Osteocyte (in vitro differentiated cells): Measurements from ENCODE around the gene DHRS4L2. TPM values are rescaled to one million over a fixed set of nuclear protein-coding genes. Genes with fewer than 3 reads are reported as not detected.
A peak's percentile ranks its signal among the peaks of the same experiment; 100 is the strongest.
"Not testable (repeated sequence)": the region's sequence is repeated elsewhere in the genome, so short reads cannot be mapped to it uniquely, and the experiment has no call there.

Experiments
- DNase-seq: peaks from one replicate; pipeline ENCODE4 v3.0.0; 2021; ENCODE audit warnings: mixed read lengths; ENCODE audit not compliant: unreplicated experiment; ENCODE audit errors: extremely low spot score
- H3K27ac Mint-ChIP-seq: one replicate; pipeline ENCODE4 v1.8.0; 2021; ENCODE audit warnings: mild to moderate bottlenecking, mixed read lengths; ENCODE audit not compliant: unreplicated experiment
- H3K27me3 Mint-ChIP-seq: one replicate; pipeline ENCODE4 v1.8.0; 2021; ENCODE audit warnings: mixed read lengths; ENCODE audit not compliant: unreplicated experiment
- H3K36me3 Mint-ChIP-seq: one replicate; pipeline ENCODE4 v1.8.0; 2021; ENCODE audit warnings: mixed read lengths; ENCODE audit not compliant: unreplicated experiment
- H3K4me1 Mint-ChIP-seq: one replicate; pipeline ENCODE4 v1.8.0; 2021; ENCODE audit warnings: mixed read lengths; ENCODE audit not compliant: unreplicated experiment
- H3K4me3 Mint-ChIP-seq: one replicate; pipeline ENCODE4 v1.8.0; 2021; ENCODE audit warnings: mild to moderate bottlenecking, moderate library complexity, mixed read lengths; ENCODE audit not compliant: unreplicated experiment
- H3K9me3 Mint-ChIP-seq: one replicate; pipeline ENCODE4 v1.8.0; 2021; ENCODE audit warnings: mixed read lengths; ENCODE audit not compliant: unreplicated experiment
- total RNA-seq: library from RNA; stranded (reverse); gene quantifications from 2 replicates; pipeline ENCODE4 v1.2.1, GENCODE V29; 2021
- TF ChIP-seq, protein P1 (sequence below): fragments of 200-600 bp; sonication (generic); IDR thresholded peaks from 2 replicates; pipeline ENCODE4 v1.5.0; 2021; ENCODE audit warnings: antibody characterized with exemption, mild to moderate bottlenecking, moderate library complexity

Gene DHRS4L2
- total RNA-seq, 1 donor from 2014 or later = 17.1 TPM

DNA sequence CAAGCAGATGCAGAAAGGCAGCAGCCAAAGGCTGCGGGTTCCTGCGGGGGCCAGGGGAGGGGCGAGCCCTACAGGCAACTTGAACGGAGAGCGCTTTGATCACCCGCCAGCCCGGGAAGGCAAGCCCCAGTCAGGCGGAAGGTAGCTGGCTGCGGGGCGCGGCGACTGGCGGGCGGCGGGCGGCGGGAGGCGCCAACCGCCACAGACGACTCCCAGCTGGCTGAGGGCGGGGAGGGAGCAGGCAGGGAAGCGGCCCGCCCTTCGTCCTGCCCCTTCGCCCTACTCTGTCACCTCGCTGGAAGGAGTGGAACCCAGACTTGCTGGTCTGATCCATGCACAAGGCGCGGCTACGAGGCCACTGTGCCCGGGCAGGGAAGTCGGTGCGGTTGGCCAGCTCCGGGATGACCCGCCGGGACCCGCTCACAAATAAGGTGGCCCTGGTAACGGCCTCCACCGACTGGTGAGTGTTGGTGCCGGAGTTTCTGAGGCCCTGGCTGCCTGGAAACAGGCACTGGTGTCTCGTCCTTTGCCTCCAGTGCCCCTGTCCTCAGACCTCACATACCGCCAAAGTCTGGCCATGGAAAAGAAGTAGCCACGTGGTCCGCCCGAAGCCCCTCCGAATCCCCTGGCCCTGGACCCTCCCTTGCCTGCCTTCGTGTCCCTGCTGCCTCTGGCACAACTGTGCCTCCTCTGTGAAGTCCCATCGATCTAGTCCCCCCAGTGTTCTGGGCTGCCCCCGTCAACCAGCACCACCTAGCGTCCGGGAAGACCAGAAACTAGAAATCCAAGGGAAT, 47.6 kb downstream of the DHRS4L2 start:
- TF ChIP-seq, protein P1, sequence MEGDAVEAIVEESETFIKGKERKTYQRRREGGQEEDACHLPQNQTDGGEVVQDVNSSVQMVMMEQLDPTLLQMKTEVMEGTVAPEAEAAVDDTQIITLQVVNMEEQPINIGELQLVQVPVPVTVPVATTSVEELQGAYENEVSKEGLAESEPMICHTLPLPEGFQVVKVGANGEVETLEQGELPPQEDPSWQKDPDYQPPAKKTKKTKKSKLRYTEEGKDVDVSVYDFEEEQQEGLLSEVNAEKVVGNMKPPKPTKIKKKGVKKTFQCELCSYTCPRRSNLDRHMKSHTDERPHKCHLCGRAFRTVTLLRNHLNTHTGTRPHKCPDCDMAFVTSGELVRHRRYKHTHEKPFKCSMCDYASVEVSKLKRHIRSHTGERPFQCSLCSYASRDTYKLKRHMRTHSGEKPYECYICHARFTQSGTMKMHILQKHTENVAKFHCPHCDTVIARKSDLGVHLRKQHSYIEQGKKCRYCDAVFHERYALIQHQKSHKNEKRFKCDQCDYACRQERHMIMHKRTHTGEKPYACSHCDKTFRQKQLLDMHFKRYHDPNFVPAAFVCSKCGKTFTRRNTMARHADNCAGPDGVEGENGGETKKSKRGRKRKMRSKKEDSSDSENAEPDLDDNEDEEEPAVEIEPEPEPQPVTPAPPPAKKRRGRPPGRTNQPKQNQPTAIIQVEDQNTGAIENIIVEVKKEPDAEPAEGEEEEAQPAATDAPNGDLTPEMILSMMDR = peak; percentile 83
- H3K27me3 Mint-ChIP-seq = peaks cover 3% of the 10 kb centered on the region
- H3K9me3 Mint-ChIP-seq = peaks cover 3% of the 10 kb centered on the region
- no peak for DNase-seq
- peak overlapping the region; percentile 98 for H3K4me3 Mint-ChIP-seq
- peaks cover 8% of the 10 kb centered on the region for H3K4me1 Mint-ChIP-seq
- peak overlapping the region; percentile 97 for H3K27ac Mint-ChIP-seq
- H3K36me3 Mint-ChIP-seq = no peaks in the 10 kb centered on the region

DNA sequence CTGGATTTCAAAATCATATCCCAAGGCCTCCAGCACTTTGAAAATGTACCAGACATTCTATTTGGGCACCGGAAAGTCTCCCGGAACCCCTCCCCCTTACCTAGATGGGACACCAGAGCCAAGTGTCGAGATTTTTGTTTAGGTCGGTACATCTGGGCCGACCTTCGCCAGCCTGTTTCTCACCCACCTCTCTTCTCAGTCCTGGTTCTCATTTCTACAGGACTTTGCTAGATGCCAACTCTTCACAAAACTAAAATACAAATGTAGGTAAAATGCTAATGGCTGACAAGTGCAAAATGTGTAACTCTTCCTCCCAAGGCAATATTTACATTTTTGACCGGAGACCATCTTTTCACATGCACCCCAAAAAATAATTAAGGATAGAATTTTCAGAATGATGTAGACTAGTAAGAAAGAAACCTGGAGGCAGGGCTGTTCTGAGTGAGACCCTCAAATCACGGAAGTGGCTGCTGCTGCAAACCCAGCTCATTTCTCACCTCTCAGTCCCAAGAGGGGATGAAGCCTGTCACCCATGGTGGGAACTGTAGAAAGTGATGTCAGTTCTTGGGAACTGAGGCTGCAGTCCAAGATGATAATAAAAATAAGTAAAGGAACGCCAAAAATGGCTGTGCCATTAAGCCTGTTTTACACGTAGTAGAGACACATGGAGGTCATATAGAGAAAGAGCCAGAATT, 48.4 kb downstream of the DHRS4L2 start:
- H3K36me3 Mint-ChIP-seq, H3K4me1 Mint-ChIP-seq, DNase-seq, H3K27me3 Mint-ChIP-seq, H3K9me3 Mint-ChIP-seq: not testable (repeated sequence)
- peak overlapping the region; percentile 97 for H3K27ac Mint-ChIP-seq
- H3K4me3 Mint-ChIP-seq = peak overlapping the region; percentile 98

DNA sequence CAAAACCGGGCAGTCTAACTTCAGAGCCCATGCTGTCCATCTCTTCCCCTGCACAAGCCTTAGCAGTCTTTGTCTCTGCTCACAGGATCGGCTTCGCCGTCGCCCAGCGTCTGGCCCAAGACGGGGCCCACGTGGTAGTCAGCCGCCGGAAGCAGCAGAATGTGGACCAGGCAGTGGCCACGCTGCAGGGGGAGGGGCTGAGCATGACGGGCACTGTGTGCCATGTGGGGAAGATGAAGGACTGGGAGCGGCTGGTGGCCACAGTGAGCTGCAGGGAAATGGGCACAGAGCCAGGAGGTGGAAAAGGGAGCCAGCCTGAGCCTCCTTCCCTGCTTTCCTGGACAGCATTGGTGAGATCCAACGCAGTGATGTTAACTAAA, 48.9 kb downstream of the DHRS4L2 start:
- TF ChIP-seq, protein P1 = no peak
- H3K4me1 Mint-ChIP-seq = peaks cover 8% of the 10 kb centered on the region
- peaks cover 7% of the 10 kb centered on the region for H3K27me3 Mint-ChIP-seq
- DNase-seq = no peak
- H3K9me3 Mint-ChIP-seq = no peaks in the 10 kb centered on the region
- no peak overlapping the region for H3K4me3 Mint-ChIP-seq
- no peaks in the 10 kb centered on the region for H3K36me3 Mint-ChIP-seq
- H3K27ac Mint-ChIP-seq = no peak overlapping the region

DNA sequence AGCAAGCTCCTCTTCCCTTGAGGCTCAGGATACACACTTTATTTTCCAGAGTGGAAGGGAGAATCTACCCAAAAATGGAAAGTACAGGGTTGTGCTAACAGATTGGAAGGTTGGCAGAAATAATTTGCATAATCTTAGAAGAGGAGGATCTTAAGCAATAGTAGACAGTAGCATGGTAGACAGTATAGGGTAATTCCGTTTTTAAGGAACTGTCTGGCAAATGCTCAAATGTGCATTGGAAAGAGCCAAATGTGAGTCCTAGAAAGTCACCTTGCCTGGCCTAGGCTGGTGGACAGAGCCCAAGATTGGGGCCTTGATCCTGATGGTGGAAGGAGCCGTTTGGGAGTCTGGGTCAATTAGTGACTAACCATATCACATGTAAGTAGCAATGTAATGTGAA, 50.0 kb downstream of the DHRS4L2 start:
- TF ChIP-seq, protein P1 = no peak
- Mint-ChIP-seq H3K9me3 (no peaks in the 10 kb centered on the region), H3K4me3 (no peak overlapping the region), H3K36me3 (no peaks in the 10 kb centered on the region), H3K27me3 (peaks cover 8% of the 10 kb centered on the region), H3K4me1 (peaks cover 8% of the 10 kb centered on the region), H3K27ac (no peak overlapping the region)
- DNase-seq = no peak

DNA sequence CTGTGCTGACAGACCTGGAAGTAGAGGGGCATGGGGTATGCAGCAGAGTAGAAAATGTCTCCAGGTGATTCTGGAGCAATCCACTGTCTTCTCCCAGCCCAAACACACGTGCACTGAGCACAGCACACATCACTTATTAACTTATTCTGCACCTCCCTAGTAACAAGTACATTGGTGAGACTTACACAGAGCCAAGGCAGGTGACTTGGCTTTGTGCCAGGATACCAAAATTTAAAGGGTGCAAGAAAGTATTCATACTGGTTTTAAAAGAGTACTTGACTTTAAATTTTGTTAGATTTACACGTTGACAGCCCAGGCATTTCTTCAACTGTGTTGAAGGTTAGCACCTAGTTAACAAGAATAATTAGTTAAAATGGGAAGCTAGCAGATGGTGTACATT, 52.0 kb downstream of the DHRS4L2 start:
- Mint-ChIP-seq H3K4me3 (no peak overlapping the region), H3K36me3 (no peaks in the 10 kb centered on the region)
- DNase-seq = no peak

More for the DNA sequence above, 52.0 kb downstream of the DHRS4L2 start:
- Mint-ChIP-seq H3K4me1 (peaks cover 8% of the 10 kb centered on the region), H3K27me3 (peaks cover 13% of the 10 kb centered on the region), H3K27ac (no peak overlapping the region), H3K9me3 (no peaks in the 10 kb centered on the region)
- TF ChIP-seq, protein P1 = no peak
